ENCODE results near the gene PWWP2B.
"Not testable (repeated sequence)": the region's sequence is repeated elsewhere in the genome, so short reads cannot be mapped to it uniquely, and the experiment has no call there.

Gene PWWP2B

GRCh38 chr10:132382231-132382922, 14.6 kb upstream of the PWWP2B start:
- no peak for DNase-seq

GRCh38 chr10:132383101-132383500, 13.9 kb upstream of the PWWP2B start:
- DNase-seq: no peak

GRCh38 chr10:132383751-132384196, 13.2 kb upstream of the PWWP2B start:
- no peak for DNase-seq

- DNase-seq: no peak
Observed at GRCh38 chr10:132384618-132385388, 12.2 kb upstream of the PWWP2B start.

- DNase-seq: no peak
Observed at GRCh38 chr10:132385389-132385667, 11.7 kb upstream of the PWWP2B start.

GRCh38 chr10:132385721-132386418, 11.1 kb upstream of the PWWP2B start:
- no peak for DNase-seq

- no peak for DNase-seq
Observed at GRCh38 chr10:132386419-132386831, 10.6 kb upstream of the PWWP2B start.

GRCh38 chr10:132386896-132387295, 10.1 kb upstream of the PWWP2B start:
- not testable (repeated sequence) for DNase-seq

- DNase-seq: no peak
Observed at GRCh38 chr10:132387764-132388210, 9.2 kb upstream of the PWWP2B start.

GRCh38 chr10:132388891-132389432, 8.0 kb upstream of the PWWP2B start:
- no peak for DNase-seq

GRCh38 chr10:132389433-132390169, 7.4 kb upstream of the PWWP2B start:
- no peak for DNase-seq

GRCh38 chr10:132390170-132390920, 6.7 kb upstream of the PWWP2B start:
- no peak for DNase-seq

- no peak for DNase-seq
Observed at GRCh38 chr10:132390921-132391675, 5.9 kb upstream of the PWWP2B start.

- no peak for DNase-seq
Observed at GRCh38 chr10:132391676-132392020, 5.4 kb upstream of the PWWP2B start.

- no peak for DNase-seq
Observed at GRCh38 chr10:132392184-132392800, 4.7 kb upstream of the PWWP2B start.

- no peak for DNase-seq
Observed at GRCh38 chr10:132392811-132393694, 3.9 kb upstream of the PWWP2B start.

GRCh38 chr10:132393695-132394181, 3.3 kb upstream of the PWWP2B start:
- DNase-seq: no peak

GRCh38 chr10:132394201-132394811, 2.7 kb upstream of the PWWP2B start:
- no peak for DNase-seq
